SH-SY5Y (cell line): ENCODE data around the gene ELK3.

Experiments used
- GATA2 ChIP-seq: IDR thresholded peaks from 2 replicates; pipeline ENCODE4 v1.6.1; 2011; ENCODE audit warnings: mild to moderate bottlenecking, low read depth, low read length
- GATA3 ChIP-seq: IDR thresholded peaks from 2 replicates; pipeline ENCODE4 v1.6.1; 2011; ENCODE audit warnings: low read depth, mild to moderate bottlenecking, low read length, moderate library complexity

DNA sequence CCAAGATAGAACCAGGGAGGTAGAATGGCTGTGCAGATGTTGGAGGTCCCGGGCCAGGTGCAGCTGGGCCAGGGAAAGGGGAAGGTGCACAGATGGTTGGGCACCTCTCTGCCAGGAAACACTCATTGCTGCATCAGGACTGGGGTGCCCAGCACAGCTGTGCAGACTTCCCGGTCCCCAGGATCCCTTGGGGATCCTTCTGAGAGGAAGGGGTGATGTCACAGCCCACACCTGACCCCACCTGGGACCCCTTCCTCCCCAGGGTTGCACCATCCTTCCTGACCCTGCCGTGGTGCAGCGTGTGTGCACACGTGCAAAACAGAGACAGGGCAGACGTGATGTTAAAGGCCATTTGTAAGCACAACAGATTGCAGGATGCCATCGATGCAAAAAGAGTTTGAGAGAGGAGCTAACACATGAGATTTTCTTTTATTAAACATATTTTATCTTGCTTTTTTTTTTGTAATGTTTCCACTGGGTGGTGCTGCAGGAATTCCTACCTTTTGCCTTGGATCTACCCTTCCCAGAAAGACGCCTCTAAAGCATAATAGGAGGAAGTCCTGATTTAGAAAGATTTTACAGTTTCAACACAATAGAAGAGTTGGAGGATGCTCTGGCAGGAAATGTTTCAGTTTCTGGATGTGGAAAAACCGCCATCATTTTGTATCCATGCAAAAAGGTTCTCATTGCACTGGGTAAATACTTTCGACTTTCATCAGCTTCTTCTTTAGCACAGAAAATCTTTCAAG, 14.8 kb downstream of the ELK3 start:
- TF ChIP-seq GATA3 (no peak), GATA2 (no peak)
